ENCODE results near the gene IFI6. TPM values are rescaled to one million over a fixed set of nuclear protein-coding genes. Genes with fewer than 3 reads are reported as not detected.

Gene IFI6
- total RNA-seq, 1 experiment from 2014 or later: 8.6 TPM

GRCh38 chr1:27690183-27690582, 18.2 kb upstream of the IFI6 start:
- H4K20me1 ChIP-seq (ENCODE audit: insufficient read depth): no peaks in the 10 kb centered on the region
- ChIA-PET POLR2A (ENCODE audit: unreplicated experiment) (no interaction called here), CTCF (interaction anchor here (0.7 kb wide), 1 partner anchor 35 kb away, joined by 3 read pairs; no protein-coding TSS in a partner anchor)
- no peaks in the 10 kb centered on the region for H3K9me2 ChIP-seq (ENCODE audit: insufficient read depth)
- no peak overlapping the region for H2AFZ ChIP-seq
- BruUV-seq (replicated peaks): no TSS peak
- H3K4me3 ChIP-seq: no peak overlapping the region
- no peak overlapping the region for H3K27ac ChIP-seq
- no peaks in the 10 kb centered on the region for H3K36me3 ChIP-seq (ENCODE audit: low read depth)
- H3K4me2 ChIP-seq: no peak overlapping the region
- H3K4me1 ChIP-seq (replicated peaks; ENCODE audit: insufficient read depth): 0 out of 2 replicates have a peak, but pooled peaks cover 7% of the 10 kb centered on the region
- TF ChIP-seq EZH2 (IDR thresholded peaks at IDR 0.05; ENCODE audit: low read depth): no peak
- TF ChIP-seq CTCF (conservative IDR thresholded peaks at IDR 0.05): no peak
- intact Hi-C loops (cut with micrococcal nuclease; ENCODE audit: unreplicated experiment): no loop called here
- H3K27me3 ChIP-seq (ENCODE audit: insufficient read depth, low read depth): no peaks in the 10 kb centered on the region
- no peak for DNase-seq
- no peaks in the 10 kb centered on the region for H3K79me2 ChIP-seq (ENCODE audit: low read depth)
- no peaks in the 10 kb centered on the region for H3K9me3 ChIP-seq (ENCODE audit: insufficient read depth, low read depth)
- no peaks in the 10 kb centered on the region for H3F3A ChIP-seq (ENCODE audit: insufficient read depth, low read depth)

GRCh38 chr1:27689423-27690173, 17.6 kb upstream of the IFI6 start:
- intact Hi-C loops (cut with micrococcal nuclease; ENCODE audit: unreplicated experiment): no loop called here
- CTCF ChIA-PET: interaction anchor here (0.6 to 0.7 kb wide), 2 partner anchors 36 to 1492 kb away, joined by 3 read pairs; partner anchors contain the start of gene SRSF4

GRCh38 chr1:27687906-27688305, 15.9 kb upstream of the IFI6 start:
- Histone ChIP-seq H3F3A (ENCODE audit: insufficient read depth, low read depth) (0 out of 2 replicates have a peak, but pooled peaks cover 4% of the 10 kb centered on the region), H3K27ac (no peak overlapping the region), H3K4me1 (replicated peaks; ENCODE audit: insufficient read depth) (peaks cover 14% of the 10 kb centered on the region; the same call in 1 of the 2 replicates), H3K79me2 (ENCODE audit: low read depth) (no peaks in the 10 kb centered on the region), H3K9me2 (ENCODE audit: insufficient read depth) (no peaks in the 10 kb centered on the region), H3K4me3 (no peak overlapping the region), H3K36me3 (ENCODE audit: low read depth) (no peaks in the 10 kb centered on the region), H4K20me1 (ENCODE audit: insufficient read depth) (no peaks in the 10 kb centered on the region), H3K9me3 (ENCODE audit: insufficient read depth, low read depth) (no peaks in the 10 kb centered on the region), H2AFZ (no peak overlapping the region), H3K4me2 (no peak overlapping the region), H3K27me3 (ENCODE audit: insufficient read depth, low read depth) (no peaks in the 10 kb centered on the region)
- BruUV-seq (replicated peaks): no TSS peak
- intact Hi-C loops (cut with micrococcal nuclease; ENCODE audit: unreplicated experiment): no loop called here
- ChIA-PET POLR2A (ENCODE audit: unreplicated experiment) (interaction anchor here (1.1 kb wide), 1 partner anchor 85 kb away, joined by 3 read pairs; the partner anchor contains the start of gene STX12), CTCF (interaction anchor here (0.6 kb wide), 1 partner anchor 961 kb away, joined by 4 read pairs; the partner anchor contains the start of gene RNU11)
- DNase-seq: no peak
- no peak for TF ChIP-seq EZH2 (IDR thresholded peaks at IDR 0.05; ENCODE audit: low read depth)

More at GRCh38 chr1:27689423-27690173, 17.6 kb upstream of the IFI6 start:
- no peaks in the 10 kb centered on the region for H3K9me3 ChIP-seq (ENCODE audit: insufficient read depth, low read depth)
- H3F3A ChIP-seq (ENCODE audit: insufficient read depth, low read depth): no peaks in the 10 kb centered on the region
- H2AFZ ChIP-seq: no peak overlapping the region
- H4K20me1 ChIP-seq (ENCODE audit: insufficient read depth): no peaks in the 10 kb centered on the region
- H3K79me2 ChIP-seq (ENCODE audit: low read depth): no peaks in the 10 kb centered on the region
- H3K4me2 ChIP-seq: no peak overlapping the region
- no peak for TF ChIP-seq CTCF (conservative IDR thresholded peaks at IDR 0.05)
- TF ChIP-seq EZH2 (IDR thresholded peaks at IDR 0.05; ENCODE audit: low read depth): no peak
- no peak overlapping the region for H3K4me3 ChIP-seq
- no TSS peak for BruUV-seq (replicated peaks)
- no peaks in the 10 kb centered on the region for H3K9me2 ChIP-seq (ENCODE audit: insufficient read depth)
- no peak overlapping the region for H3K27ac ChIP-seq
- POLR2A ChIA-PET (ENCODE audit: unreplicated experiment): interaction anchor here (0.6 kb wide), 1 partner anchor 989 kb away, joined by 5 read pairs; no protein-coding TSS in a partner anchor
- no peaks in the 10 kb centered on the region for H3K36me3 ChIP-seq (ENCODE audit: low read depth)
- no peak for DNase-seq
- 0 out of 2 replicates have a peak, but pooled peaks cover 7% of the 10 kb centered on the region for H3K4me1 ChIP-seq (replicated peaks; ENCODE audit: insufficient read depth)
- H3K27me3 ChIP-seq (ENCODE audit: insufficient read depth, low read depth): no peaks in the 10 kb centered on the region

All from PC-9 (cell line).